NB4 (cell line): ENCODE results near the gene GALNT10.

ENCODE experiments used
- DNase-seq: peaks from one replicate; pipeline ENCODE4 v3.0.0; 2010; ENCODE audit warnings: low read depth
- H3K4me3 ChIP-seq: one replicate; pipeline ENCODE4 v1.5.1; 2011; ENCODE audit warnings: mild to moderate bottlenecking, low read depth, low read length, moderate library complexity
- CTCF ChIP-seq: IDR thresholded peaks from one replicate; pipeline ENCODE4 v1.5.1; 2012; ENCODE audit warnings: low read depth, low read length
- MYC ChIP-seq: IDR thresholded peaks from 2 replicates; pipeline ENCODE4 v1.6.1; 2011; ENCODE audit warnings: low read depth, low read length
- POLR2A ChIP-seq: IDR thresholded peaks from 2 replicates; pipeline ENCODE4 v1.6.1; 2011; ENCODE audit warnings: mild to moderate bottlenecking; ENCODE audit not compliant: insufficient read length; ENCODE audit errors: extremely low read depth
- TF ChIP-seq, protein P1 (sequence below): IDR thresholded peaks from 2 replicates; pipeline ENCODE4 v1.6.1; 2011; ENCODE audit warnings: low read depth, low read length

The GALNT10 gene

GRCh38 chr5:154196281-154196680 lies 5.7 kb downstream of the GALNT10 start:
- no peak overlapping the region for H3K4me3 ChIP-seq
- TF ChIP-seq CTCF (no peak), POLR2A (no peak)

DNA sequence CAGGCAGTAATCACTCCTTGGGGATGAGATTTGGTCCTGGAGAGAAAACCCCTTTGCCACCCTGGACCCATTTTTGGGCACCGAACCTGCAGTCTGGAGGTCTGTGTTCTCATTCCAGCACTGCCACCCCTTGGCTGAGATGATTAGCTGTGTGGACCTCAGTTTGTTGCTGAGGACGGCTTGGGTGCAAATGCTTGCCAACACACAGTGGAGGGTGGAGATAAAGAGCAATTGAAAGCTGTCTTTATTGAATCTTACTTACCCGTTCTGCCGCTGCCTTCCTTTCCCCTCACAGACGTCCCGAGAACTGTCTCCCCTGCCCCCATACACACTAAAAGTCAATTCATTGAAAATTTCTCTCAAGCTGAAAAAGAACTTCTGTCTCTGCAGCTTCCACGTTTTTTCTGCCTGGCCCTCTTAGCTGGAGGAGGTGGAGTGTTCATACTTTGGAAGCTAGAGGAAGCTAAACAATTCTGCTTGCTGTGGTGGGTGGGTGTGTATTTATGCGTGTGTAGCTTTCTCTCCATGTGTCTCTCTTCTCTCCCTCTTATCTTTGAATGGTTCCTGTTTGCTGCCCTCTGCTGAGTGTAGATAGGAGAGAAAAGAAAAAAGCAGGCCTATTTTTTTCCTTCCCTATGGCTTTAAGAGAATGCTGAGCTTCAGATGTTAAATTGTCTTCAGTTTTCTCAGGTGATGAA lies 6.6 kb downstream of the GALNT10 start:
- H3K4me3 ChIP-seq = no peak overlapping the region
- peak; percentile 30 for DNase-seq
- TF ChIP-seq MYC = peak; percentile 26; the same call in 1 of the 2 replicates
- peak; percentile 16 for TF ChIP-seq CTCF
- TF ChIP-seq POLR2A = no peak
- TF ChIP-seq, protein P1, sequence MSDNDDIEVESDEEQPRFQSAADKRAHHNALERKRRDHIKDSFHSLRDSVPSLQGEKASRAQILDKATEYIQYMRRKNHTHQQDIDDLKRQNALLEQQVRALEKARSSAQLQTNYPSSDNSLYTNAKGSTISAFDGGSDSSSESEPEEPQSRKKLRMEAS = 0 out of 2 replicates have a peak, but pooled peaks have one; percentile 31

More at GRCh38 chr5:154196281-154196680, 5.7 kb downstream of the GALNT10 start:
- DNase-seq = no peak

GRCh38 chr5:154197801-154198491 lies 7.4 kb downstream of the GALNT10 start:
- DNase-seq = no peak
- no peak overlapping the region for H3K4me3 ChIP-seq
- no peak for TF ChIP-seq MYC
- no peak for TF ChIP-seq POLR2A
- TF ChIP-seq CTCF = no peak
- TF ChIP-seq, protein P1 = no peak

- no peak overlapping the region for H3K4me3 ChIP-seq
- no peak for TF ChIP-seq MYC
- no peak for TF ChIP-seq POLR2A
- TF ChIP-seq, protein P1 = no peak
- no peak for TF ChIP-seq CTCF
- DNase-seq = no peak
Measured at GRCh38 chr5:154198611-154199230, 8.2 kb downstream of the GALNT10 start.

GRCh38 chr5:154199263-154199662 lies 8.7 kb downstream of the GALNT10 start:
- no peak overlapping the region for H3K4me3 ChIP-seq
- DNase-seq = no peak
- TF ChIP-seq CTCF (no peak), MYC (no peak), POLR2A (no peak)
- TF ChIP-seq, protein P1 = no peak
